GM23248 (cell line): ENCODE measurements around the gene VWA5B1. TPM values are rescaled to one million over a fixed set of nuclear protein-coding genes. Genes with fewer than 3 reads are reported as not detected.

Experiments used
- DNase-seq: peaks from one replicate; pipeline ENCODE4 v3.0.0-alpha.2; 2015
- H2AFZ ChIP-seq: fragments of 200-600 bp; sonication (generic); 2 replicates; pipeline ENCODE4 v1.6.1; 2016; ENCODE audit warnings: antibody characterized with exemption
- H3F3A ChIP-seq: fragments of 200-600 bp; sonication (generic); 2 replicates; pipeline ENCODE4 v1.6.1; 2016; ENCODE audit warnings: mild to moderate bottlenecking, antibody characterized with exemption, mixed run types; ENCODE audit not compliant: insufficient read depth
- H3K27ac ChIP-seq: fragments of 200-600 bp; sonication (generic); 2 replicates; pipeline ENCODE4 v1.5.1; 2016; ENCODE audit warnings: mild to moderate bottlenecking
- H3K27me3 ChIP-seq: fragments of 200-600 bp; sonication (generic); replicated peaks from 2 replicates; pipeline ENCODE4 v1.6.1; 2016; ENCODE audit warnings: mild to moderate bottlenecking; ENCODE audit not compliant: insufficient read depth
- H3K36me3 ChIP-seq: fragments of 200-600 bp; sonication (generic); 2 replicates; pipeline ENCODE4 v1.6.1; 2016; ENCODE audit warnings: low read depth, mild to moderate bottlenecking
- H3K4me1 ChIP-seq: fragments of 200-600 bp; sonication (generic); 2 replicates; pipeline ENCODE4 v1.6.1; 2016; ENCODE audit warnings: mild to moderate bottlenecking; ENCODE audit not compliant: insufficient read depth
- H3K4me2 ChIP-seq: fragments of 200-600 bp; sonication (generic); one replicate; pipeline ENCODE4 v1.6.1; 2016; ENCODE audit warnings: mild to moderate bottlenecking; ENCODE audit not compliant: unreplicated experiment
- H3K4me3 ChIP-seq: fragments of 200-600 bp; sonication (generic); 2 replicates; pipeline ENCODE4 v1.5.1; 2016; ENCODE audit warnings: mild to moderate bottlenecking
- H3K79me2 ChIP-seq: fragments of 200-600 bp; sonication (generic); 2 replicates; pipeline ENCODE4 v1.6.1; 2016; ENCODE audit warnings: mild to moderate bottlenecking; ENCODE audit not compliant: insufficient read depth
- H3K9ac ChIP-seq: fragments of 200-600 bp; sonication (generic); 2 replicates; pipeline ENCODE4 v1.6.1; 2016; ENCODE audit warnings: mild to moderate bottlenecking
- H3K9me2 ChIP-seq: fragments of 200-600 bp; sonication (generic); 2 replicates; pipeline ENCODE4 v1.6.1; 2016; ENCODE audit warnings: mixed run types, mild to moderate bottlenecking, moderate library complexity; ENCODE audit not compliant: insufficient read depth
- H3K9me3 ChIP-seq: fragments of 200-600 bp; sonication (generic); one replicate; pipeline ENCODE4 v1.6.1; 2017; ENCODE audit warnings: low read depth
- H4K20me1 ChIP-seq: fragments of 200-600 bp; sonication (generic); 2 replicates; pipeline ENCODE4 v1.6.0; 2016; ENCODE audit not compliant: insufficient read depth
- EZH2 ChIP-seq: fragments of 200-600 bp; sonication (generic); IDR thresholded peaks from 2 replicates; pipeline ENCODE4 v1.6.1; 2018; ENCODE audit warnings: antibody characterized with exemption, mild to moderate bottlenecking; ENCODE audit not compliant: insufficient read depth, poor library complexity, severe bottlenecking
- EZH2phosphoT487 ChIP-seq: fragments of 200-600 bp; sonication (generic); IDR thresholded peaks from 2 replicates; pipeline ENCODE4 v1.6.1; 2018; ENCODE audit warnings: antibody characterized with exemption, moderate library complexity, mild to moderate bottlenecking, low read depth; ENCODE audit not compliant: insufficient read depth
- WGBS, 2 experiments: methylation state at CpG; one replicate each; pipeline ENCODE4 v1.1.6; 2015 to 2017; ENCODE audit warnings: low lambda C conversion rate in 2 of 2, low coverage in 1 of 2; ENCODE audit errors: missing lambda C conversion rate in 2 of 2; 5-methylcytosine and 5-hydroxymethylcytosine counted together
- in situ Hi-C: fragments of 300-500 bp; cut with MboI; formaldehyde crosslinking; loops from 2 replicates; pipeline ENCODE4 v1.15.0; 2020
- polyA plus RNA-seq: library from polyadenylated mRNA; unstranded; fragments of >200 nt; fragmentation: Nextera tagmentation; extraction: Ambion mirVana; gene quantifications from 2 replicates; pipeline ENCODE4 v1.2.1, GENCODE V29; 2016
- total RNA-seq: library from RNA; depleted of rRNA; stranded (reverse); fragments of >200 nt; shearing (Covaris generic); gene quantifications from 2 replicates; pipeline ENCODE4 v1.2.3, GENCODE V29; 2014

VWA5B1 gene
- total and polyA plus RNA-seq, 2 experiments from 2014 or later: not detected

DNA sequence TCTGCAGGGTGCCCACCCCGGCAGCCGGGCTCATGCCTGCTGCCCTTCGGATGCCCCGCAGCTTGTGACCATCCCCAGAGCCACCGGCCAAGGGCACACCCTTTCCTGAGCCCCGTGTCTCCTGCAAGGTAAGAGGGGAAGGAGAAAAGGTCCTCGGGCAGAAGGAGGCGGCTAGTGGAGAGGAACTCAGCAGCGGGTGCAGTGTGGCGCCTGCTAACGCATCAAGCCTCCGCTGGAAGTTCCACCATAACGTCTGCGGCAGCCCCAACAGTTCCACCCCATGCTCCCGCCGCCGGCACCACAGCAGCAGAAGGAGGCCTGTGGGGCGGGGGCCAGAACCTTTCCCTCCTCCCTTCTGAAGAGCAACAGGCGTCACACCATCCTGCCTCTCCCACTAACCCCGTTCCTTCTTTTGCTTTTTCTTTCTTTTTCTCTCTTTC, 990 bp downstream of the VWA5B1 start:
- no peaks in the 10 kb centered on the region for H3K9me3 ChIP-seq
- no peak overlapping the region for H3K9ac ChIP-seq
- no peaks in the 10 kb centered on the region for H3K4me1 ChIP-seq
- no peak overlapping the region for H3K27ac ChIP-seq
- H3K79me2 ChIP-seq: no peaks in the 10 kb centered on the region
- no peaks in the 10 kb centered on the region for H4K20me1 ChIP-seq
- no peak overlapping the region for H3K4me2 ChIP-seq
- no peaks in the 10 kb centered on the region for H3F3A ChIP-seq
- whole genome bisulfite sequencing, 2 experiments: 4 to 5% methylated on average over 19 to 20 of the region's 20 CpGs
- peak; percentile 32 for DNase-seq
- in situ Hi-C loops: no loop called here
- no peak overlapping the region for H3K4me3 ChIP-seq
- no peaks in the 10 kb centered on the region for H3K36me3 ChIP-seq
- TF ChIP-seq EZH2 (no peak), EZH2phosphoT487 (no peak)
- H3K9me2 ChIP-seq: no peaks in the 10 kb centered on the region
- H3K27me3 ChIP-seq: peaks cover 62% of the 10 kb centered on the region
- H2AFZ ChIP-seq: no peak overlapping the region

DNA sequence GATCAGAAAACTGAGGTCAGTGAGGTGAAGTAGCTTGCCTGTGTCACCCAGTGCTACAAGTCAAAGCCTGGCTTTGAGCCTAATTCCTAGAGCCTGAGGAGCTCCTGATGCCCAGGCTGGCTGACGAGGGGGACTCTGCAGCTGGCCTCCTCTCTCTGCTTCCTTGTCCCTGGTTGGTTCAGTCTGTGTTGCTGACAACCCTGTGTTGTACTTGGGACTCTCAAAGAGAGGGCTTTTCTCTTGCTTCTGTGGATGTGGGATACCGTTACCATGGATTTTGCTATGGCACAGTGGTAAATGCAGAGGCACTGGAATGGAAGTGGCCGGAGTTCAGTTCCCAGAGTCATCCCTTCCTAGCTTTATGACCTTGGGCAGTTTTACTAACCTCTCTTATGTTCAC, 8.0 kb downstream of the VWA5B1 start:
- DNase-seq: no peak
- in situ Hi-C loops: no loop called here
- H3K4me2 ChIP-seq: no peak overlapping the region
- no peak overlapping the region for H3K4me3 ChIP-seq
- no peaks in the 10 kb centered on the region for H4K20me1 ChIP-seq
- no peaks in the 10 kb centered on the region for H3K36me3 ChIP-seq
- 49 to 55% methylated on average over 3 of the region's 3 CpGs for WGBS, 2 experiments
- no peaks in the 10 kb centered on the region for H3K9me2 ChIP-seq
- no peak for TF ChIP-seq EZH2
- no peak for TF ChIP-seq EZH2phosphoT487
- no peak overlapping the region for H2AFZ ChIP-seq
- no peaks in the 10 kb centered on the region for H3K79me2 ChIP-seq
- no peaks in the 10 kb centered on the region for H3F3A ChIP-seq
- H3K27me3 ChIP-seq: peaks cover 26% of the 10 kb centered on the region
- no peak overlapping the region for H3K27ac ChIP-seq
- H3K9ac ChIP-seq: no peak overlapping the region
- H3K4me1 ChIP-seq: 0 out of 2 replicates have a peak, but pooled peaks cover 4% of the 10 kb centered on the region
- H3K9me3 ChIP-seq: no peaks in the 10 kb centered on the region

DNA sequence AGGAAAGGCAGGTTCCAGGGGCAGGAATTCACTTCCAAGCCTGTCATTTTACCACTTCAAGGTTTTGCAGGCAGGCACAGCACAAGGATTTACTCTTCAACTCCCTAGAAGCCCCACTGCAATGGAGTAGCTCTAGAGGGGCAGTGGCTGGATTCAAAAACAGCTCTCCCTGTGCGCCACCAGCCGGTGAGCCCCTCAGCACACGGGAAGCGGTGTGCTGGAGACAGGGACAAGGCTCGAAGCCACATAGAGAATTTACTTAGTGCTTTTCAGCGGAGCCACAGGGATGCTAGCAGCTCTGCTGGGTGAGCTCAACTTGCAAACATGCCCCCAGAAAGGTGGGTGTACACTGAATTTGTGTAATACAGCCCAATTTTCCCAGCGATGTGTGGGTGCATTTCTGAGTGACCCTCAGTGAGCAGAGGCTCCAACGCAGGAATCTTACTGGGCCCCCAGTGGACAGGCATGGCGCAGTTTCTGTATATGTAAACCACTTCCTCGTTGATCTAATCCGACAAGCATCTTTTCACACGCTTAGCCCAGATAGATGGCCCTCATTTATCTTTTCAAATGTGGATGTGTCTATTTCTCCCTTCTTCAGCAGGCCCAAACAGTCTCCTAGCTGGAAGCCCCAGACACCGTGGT, 10.9 kb downstream of the VWA5B1 start:
- no peak overlapping the region for H3K27ac ChIP-seq
- H2AFZ ChIP-seq: no peak overlapping the region
- no peaks in the 10 kb centered on the region for H3K9me2 ChIP-seq
- no peaks in the 10 kb centered on the region for H3K79me2 ChIP-seq
- no peak overlapping the region for H3K4me2 ChIP-seq
- H3K9ac ChIP-seq: no peak overlapping the region
- no peak for DNase-seq
- in situ Hi-C loops: no loop called here
- TF ChIP-seq EZH2phosphoT487 (no peak), EZH2 (no peak)
- no peaks in the 10 kb centered on the region for H3K9me3 ChIP-seq
- H3K27me3 ChIP-seq: peaks cover 27% of the 10 kb centered on the region
- 0 out of 2 replicates have a peak, but pooled peaks cover 4% of the 10 kb centered on the region for H3K4me1 ChIP-seq
- no peak overlapping the region for H3K4me3 ChIP-seq
- 51 to 55% methylated on average over 13 of the region's 13 CpGs for WGBS, 2 experiments
- no peaks in the 10 kb centered on the region for H3K36me3 ChIP-seq
- H4K20me1 ChIP-seq: no peaks in the 10 kb centered on the region
- no peaks in the 10 kb centered on the region for H3F3A ChIP-seq

DNA sequence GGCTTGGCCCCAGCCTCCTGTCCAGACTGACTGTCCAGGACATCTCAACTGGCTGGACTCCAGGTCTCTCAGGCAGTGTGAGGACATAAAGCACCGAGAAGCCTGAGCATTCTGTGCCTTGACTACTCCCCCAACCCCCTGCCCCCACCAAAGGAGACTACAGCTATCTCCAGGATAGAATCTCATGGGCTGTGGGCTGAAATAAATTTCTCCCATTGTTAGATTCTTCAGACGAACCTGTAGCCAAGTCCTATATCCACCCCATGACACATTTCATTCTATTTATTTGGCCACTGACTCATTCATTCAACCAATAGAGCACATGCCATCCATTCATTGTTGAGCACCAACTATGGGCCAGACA, 11.4 kb downstream of the VWA5B1 start:
- no peak overlapping the region for H3K4me2 ChIP-seq
- no peak overlapping the region for H3K9ac ChIP-seq
- H3K79me2 ChIP-seq: no peaks in the 10 kb centered on the region
- TF ChIP-seq EZH2phosphoT487: no peak
- no peak for TF ChIP-seq EZH2
- no peaks in the 10 kb centered on the region for H4K20me1 ChIP-seq
- WGBS, 2 experiments: 22 to 23% methylated on average over 2 of the region's 2 CpGs
- H2AFZ ChIP-seq: no peak overlapping the region
- H3K4me3 ChIP-seq: no peak overlapping the region
- DNase-seq: peak; percentile 41
- H3K9me3 ChIP-seq: no peaks in the 10 kb centered on the region
- in situ Hi-C loops: no loop called here
- H3K4me1 ChIP-seq: 0 out of 2 replicates have a peak, but pooled peaks cover 4% of the 10 kb centered on the region
- H3K27ac ChIP-seq: no peak overlapping the region
- H3F3A ChIP-seq: no peaks in the 10 kb centered on the region
- H3K27me3 ChIP-seq: peaks cover 31% of the 10 kb centered on the region
- H3K36me3 ChIP-seq: no peaks in the 10 kb centered on the region
- H3K9me2 ChIP-seq: no peaks in the 10 kb centered on the region

DNA sequence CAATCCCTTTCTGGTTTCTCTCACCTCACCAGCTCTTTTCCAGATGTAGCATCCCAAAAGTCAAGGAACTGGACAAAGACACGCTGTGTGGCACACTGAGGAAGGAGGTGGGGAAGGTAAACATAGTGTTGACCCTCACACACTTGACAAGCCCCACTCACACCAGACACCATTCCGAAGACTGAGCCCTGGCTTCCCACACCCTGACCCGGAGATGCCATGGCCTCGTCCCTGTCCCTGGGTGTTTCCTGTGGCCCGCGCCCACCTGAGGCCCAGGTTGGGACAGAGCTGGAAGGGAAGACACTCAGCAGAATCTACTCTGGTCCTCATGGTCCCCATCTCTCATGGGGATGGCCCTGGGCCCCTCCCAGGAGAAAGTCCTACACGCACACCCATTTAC, 16.4 kb downstream of the VWA5B1 start:
- no peak for DNase-seq
- WGBS, 2 experiments: 68 to 69% methylated on average over 7 of the region's 7 CpGs
- Histone ChIP-seq H2AFZ (no peak overlapping the region), H3K9ac (no peak overlapping the region), H3F3A (no peaks in the 10 kb centered on the region), H3K36me3 (no peaks in the 10 kb centered on the region), H3K9me3 (no peaks in the 10 kb centered on the region), H3K27ac (no peak overlapping the region), H3K4me3 (no peak overlapping the region), H3K27me3 (peaks cover 21% of the 10 kb centered on the region), H3K4me1 (0 out of 2 replicates have a peak, but pooled peaks cover 3% of the 10 kb centered on the region), H3K4me2 (no peak overlapping the region), H3K79me2 (no peaks in the 10 kb centered on the region), H3K9me2 (no peaks in the 10 kb centered on the region), H4K20me1 (no peaks in the 10 kb centered on the region)
- TF ChIP-seq EZH2: no peak
- TF ChIP-seq EZH2phosphoT487: no peak
- in situ Hi-C loops: no loop called here
